Measurements from ENCODE around the gene BMP2K.
"Not testable (repeated sequence)": the region's sequence is repeated elsewhere in the genome, so short reads cannot be mapped to it uniquely, and the experiment has no call there.

The BMP2K gene

DNA sequence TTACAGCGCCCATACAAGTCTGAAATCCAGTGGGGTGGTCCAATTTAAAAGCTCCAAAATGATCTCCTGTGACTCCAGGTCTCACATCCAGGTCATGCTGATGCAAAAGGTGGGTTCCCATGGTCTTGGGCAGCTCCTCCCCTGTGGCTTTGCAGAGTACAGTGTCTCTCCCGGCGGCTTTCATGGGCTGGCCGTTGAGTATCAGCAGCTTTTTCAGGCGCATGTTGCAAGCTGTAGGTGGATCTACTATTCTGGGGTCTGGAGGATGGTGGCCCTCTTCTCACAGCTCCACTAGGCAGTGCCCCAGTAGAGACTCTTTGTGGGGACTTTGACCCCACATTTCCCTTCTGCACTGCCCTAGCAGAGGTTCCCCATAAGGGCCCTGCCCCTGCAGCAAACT lies 92.6 kb downstream of the BMP2K start:
- not testable (repeated sequence) for DNase-seq

DNA sequence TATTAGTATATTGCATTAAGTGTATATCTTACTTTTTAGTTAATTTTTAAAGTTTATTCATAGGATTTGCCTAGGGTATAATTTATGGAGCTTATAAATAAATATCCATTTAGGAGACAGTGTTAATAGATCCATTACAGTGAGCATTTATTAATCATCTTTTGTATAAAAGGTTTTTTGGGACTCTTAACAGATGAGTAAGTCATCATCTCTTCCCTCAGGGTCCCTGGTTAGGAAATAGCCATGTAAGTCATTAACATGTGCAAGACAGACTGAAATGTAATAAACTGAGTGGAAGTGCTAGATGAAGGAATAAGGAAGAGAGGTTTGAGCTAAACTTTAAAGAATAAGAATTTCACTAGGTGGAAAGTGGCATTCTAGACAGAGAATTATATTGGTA lies 93.9 kb downstream of the BMP2K start:
- DNase-seq: no peak

DNA sequence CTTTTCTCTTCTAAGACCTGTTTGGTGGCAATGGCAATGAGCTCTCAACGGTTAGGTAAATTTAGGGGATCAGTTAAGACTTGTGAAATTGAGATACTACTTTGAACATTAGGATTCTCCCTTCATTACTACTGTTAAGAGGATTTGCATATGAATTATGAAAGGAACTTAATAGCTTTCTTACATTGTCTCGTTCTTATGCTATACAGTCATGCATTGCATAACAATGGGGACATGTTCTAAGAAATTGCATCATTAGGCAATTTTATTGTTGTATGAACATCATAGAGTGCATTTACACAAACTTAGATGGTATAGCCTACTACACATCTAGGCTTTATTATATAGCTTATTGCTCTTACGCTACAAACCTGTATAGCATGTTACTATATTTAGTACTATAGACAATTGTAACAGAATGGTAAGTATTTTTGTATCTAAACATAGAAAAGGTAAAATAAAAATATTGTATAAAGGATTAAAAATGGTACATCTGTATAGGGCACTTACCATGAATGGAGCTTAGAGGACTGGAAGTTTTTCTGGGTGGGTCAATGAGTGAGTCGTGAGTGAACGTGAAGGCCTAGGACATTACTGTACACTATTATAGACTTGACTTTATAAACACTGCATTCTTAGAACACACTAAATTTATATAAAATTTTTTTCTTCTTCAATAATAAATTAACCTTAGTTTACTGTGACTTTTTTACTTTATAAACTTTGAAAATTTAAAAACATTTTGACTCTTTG lies 100.6 kb downstream of the BMP2K start:
- no peak for DNase-seq

DNA sequence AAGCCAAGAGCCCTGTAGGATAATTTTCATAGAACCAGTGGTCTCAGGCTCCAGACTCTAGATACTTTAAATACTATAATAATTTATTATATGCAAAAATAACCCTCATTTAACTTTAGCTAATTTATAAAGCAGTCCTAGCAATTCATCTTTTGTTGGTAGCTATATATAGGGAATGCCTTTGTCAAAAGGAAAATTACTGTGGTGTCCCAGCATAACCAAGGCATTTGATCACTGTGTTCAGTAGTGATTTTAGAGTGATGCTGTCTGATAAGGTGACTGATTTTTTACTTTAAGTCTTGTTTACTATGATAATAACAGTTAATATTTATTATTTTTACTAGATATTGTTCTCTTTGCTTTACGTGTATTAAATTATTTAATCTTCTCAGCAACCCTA lies 101.9 kb downstream of the BMP2K start:
- DNase-seq: no peak

DNA sequence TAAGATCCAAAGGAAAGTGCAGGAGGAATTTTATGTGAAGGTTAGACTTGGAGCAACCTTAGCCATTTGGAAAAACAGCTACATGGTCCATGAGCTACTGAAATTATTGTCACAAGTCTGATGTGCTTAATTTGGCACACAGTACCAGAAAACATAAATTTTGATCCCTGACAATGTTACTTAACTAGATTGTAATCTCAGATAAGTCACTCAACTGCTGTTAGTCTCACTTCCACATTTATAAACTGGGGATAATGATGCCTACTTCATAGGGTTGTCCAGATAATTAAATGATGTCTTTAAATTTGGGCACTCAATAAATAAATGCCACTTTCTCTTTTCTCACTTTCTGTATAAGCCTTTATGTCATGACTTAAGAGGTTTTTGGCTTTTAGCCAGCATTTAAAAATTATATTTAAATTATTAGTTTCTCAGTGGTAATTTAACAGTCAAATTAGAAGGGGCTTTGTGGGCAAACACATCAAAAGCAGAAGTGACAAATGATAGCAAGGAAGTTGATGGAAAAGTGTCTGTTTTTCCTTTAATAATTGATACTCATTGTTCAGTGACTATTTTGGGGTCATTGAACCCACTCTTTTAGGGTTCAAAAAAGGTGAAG lies 104.8 kb downstream of the BMP2K start:
- no peak for DNase-seq

DNA sequence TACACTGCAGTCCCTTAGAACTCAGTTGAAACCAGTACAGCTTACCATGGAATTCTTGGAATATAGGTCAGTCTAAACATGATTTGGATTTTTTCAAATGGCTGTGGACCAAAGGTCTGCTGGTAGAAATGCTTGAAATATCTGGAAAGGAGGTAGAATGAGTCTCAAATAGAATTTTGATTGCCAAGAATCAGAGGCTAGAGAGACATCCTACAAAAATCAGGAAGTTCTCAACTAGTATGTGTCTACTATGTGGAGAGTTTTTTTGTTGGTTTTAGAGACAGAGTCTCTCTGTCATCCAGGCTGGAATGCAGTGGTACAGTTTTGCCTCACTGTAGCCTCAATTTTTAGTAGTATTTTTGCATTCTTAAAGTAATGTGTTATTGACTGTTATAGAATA lies 109.4 kb downstream of the BMP2K start:
- DNase-seq: no peak

DNA sequence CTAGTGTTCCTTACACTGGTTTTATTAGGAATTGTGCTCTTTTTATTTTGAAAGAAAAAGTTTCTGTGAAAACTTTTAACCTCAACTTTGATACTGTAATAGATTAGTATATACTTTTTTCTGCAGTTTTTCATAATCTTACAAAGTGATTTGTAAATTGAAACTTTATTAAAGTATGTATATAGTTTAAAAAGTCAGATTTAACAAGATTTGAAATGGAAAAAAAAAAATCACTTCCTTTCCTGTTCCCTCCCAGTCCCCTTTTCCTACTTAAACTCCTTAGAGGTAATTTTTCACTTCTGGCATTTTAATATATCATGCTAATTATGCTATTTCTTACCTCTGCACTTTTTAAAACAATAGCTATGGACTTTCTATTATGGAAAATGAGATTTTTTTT lies 113.8 kb downstream of the BMP2K start:
- no peak for DNase-seq

DNA sequence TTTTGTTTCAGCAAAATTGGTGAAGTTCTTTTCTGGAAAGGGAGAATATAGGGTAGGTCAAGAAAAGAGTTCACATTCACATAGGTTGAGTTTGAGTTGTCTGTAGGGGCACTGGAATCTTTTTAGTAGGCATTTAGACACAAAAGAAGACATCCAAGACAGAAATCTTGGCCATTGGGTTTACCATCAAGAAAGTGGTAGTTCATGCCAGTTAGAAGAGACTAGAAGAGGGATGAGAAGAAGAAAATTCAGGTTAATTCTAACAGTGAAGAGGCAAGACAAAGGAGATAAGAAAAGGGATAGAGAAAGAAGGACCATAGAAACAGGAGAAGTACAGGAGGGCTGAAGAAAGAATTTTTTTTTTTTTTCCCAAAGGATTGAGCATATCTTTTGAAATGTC lies 123.2 kb downstream of the BMP2K start:
- DNase-seq: no peak

DNA sequence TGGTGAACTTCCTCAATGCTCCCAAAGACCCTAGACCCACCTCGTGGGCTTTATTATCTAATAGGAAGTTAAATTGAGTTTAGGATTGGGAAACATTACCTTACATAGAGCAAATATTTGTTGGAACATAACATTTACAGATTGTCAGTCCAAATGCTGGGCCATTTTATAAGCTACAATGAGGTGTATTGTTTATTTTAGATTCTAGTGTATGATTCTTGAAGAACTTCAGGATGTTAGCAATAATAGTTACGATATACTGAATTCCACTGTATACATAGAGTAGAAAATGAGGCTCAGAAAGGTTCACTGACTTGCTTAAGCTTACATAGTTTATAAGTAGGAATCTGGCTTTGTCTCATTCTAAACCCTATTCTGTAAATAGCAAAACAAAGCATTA lies 125.7 kb downstream of the BMP2K start:
- DNase-seq: no peak

DNA sequence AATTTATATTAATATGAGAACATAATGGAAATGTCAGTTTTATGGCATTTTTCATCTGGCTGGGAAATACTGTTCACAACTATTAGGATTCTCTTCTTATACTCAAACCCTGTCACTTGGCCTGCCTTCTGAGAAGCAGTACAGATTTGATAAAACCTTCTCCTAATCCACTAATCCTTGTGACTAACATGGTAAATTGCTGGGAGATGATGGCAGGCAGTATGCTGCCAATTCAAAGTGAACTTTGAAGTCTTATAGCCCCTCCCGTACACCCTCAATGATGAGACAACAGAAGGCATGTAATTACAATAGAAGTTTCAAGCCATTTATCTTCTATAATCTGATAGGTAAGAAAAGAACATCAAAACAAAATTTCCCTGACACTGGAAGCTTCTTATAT lies 126.1 kb downstream of the BMP2K start:
- DNase-seq: no peak

DNA sequence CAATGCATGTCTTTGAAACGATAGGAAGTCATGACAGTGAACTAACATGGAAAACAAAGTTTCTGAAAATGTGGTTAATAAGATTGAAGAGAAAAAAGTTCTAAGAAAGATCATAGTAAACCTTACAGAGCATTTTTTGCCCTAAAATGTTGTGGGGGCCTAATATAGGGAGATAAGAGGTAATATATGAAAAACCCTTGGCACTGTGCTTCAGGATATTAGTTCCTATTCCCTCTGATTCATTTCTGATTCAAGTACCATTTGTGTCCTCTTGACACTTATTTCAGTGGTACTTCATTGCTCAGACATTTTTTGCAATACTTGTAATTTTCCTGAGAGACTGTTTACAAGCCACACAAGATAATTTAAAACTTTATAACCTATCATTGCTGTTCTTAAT lies 128.0 kb downstream of the BMP2K start:
- DNase-seq: no peak

DNA sequence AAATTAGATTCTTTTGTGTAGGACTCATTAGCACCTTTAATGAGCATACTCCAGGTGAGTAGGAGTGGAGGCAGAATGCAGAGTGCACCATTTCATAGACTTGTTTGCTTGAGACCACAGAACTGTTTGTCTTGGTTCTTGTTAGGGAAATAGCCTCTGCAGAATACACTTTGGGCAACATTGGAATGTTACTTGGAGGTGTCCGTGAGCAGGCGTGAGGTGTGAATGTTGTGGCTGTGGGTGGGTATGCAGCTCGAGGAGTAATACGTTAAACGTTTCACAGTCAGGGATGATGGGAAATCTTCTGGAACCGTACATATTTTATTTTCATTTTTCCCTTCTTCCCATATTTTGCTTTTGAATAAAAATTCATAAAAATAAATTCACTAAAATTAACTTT lies 131.5 kb downstream of the BMP2K start:
- DNase-seq: no peak

DNA sequence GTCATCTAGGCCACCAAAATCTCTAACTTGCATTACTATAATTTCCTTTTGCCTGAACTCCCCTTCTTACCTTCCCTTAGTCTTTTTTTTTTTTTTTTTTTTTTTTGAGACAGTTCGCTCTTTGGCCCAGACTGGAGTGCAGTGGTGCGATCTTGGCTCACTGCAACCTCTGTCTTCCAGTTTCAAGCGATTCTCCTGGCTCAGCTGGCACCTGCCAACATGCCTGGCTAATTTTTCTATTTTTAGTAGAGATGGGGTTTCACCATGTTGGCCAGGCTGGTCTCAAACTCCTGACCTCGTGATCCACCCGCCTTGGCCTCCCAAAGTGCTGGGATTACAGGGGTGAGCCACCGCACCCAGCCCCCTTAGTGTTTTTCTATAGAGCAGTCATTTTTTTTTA lies 132.8 kb downstream of the BMP2K start:
- not testable (repeated sequence) for DNase-seq

DNA sequence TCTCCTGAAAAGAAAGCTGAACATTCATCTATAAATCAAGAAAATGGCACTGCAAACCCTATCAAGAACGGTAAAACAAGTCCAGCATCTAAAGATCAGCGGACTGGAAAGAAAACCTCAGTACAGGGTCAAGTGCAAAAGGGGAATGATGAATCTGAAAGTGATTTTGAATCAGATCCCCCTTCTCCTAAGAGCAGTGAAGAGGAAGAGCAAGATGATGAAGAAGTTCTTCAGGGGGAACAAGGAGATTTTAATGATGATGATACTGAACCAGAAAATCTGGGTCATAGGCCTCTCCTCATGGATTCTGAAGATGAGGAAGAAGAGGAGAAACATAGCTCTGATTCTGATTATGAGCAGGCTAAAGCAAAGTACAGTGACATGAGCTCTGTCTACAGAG lies 134.5 kb downstream of the BMP2K start:
- no peak for DNase-seq

DNA sequence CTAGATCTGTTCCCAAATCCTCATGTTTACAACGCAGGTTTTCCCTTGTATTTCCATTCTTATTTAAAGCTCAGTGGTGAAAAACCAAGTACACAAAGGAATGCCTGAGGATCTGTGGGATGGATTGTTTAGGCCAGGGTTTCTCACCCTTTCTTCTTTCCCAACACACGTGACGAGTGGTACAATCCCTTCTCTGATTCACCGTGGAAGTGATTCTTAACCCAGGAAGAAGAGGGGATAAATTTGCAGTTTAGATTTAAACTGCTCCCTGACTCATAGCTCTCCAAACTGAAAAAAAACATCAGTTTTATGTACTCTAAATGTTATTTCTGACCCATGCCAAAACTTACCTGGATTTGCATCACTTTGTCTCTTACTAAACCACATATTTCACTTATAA lies 146.1 kb downstream of the BMP2K start:
- no peak for DNase-seq

DNA sequence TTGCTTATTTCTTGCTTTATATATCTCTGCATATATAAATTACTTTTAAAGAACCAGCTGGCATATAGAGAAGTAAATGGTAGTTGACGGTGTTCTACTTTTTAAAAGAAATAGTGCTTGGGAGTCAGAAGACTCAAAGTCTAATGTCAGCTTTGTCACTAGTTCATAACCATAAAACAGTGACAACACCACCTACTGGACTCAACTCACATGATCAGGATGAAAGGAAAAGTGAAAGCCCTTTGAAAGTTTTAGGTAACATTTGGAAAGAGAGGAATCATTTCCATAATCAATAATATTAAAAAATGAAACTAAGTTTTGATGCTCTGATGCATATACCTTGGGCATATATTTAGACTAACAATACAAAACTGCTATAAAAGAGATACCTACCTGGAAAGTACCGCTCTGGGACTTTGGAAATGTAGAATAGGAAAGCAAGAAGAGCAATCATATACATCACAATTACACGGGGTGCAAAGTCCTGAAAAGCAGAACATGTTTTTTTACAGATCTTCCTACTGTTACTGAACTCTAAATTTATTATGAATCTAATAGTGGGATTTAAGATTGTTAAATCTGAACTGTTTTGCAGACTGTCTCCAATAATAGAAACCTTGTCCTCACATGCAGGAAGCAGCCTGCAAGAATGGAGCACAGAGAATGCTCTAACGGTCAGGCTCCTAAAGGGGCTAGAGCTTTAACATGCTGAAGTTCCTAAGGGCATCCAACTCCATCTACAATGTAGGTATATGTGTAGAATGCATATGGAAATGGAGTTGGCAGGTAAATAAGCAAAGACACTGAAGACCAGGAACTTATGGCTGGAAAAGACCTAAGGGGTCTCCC lies 147.5 kb downstream of the BMP2K start:
- DNase-seq: no peak

DNA sequence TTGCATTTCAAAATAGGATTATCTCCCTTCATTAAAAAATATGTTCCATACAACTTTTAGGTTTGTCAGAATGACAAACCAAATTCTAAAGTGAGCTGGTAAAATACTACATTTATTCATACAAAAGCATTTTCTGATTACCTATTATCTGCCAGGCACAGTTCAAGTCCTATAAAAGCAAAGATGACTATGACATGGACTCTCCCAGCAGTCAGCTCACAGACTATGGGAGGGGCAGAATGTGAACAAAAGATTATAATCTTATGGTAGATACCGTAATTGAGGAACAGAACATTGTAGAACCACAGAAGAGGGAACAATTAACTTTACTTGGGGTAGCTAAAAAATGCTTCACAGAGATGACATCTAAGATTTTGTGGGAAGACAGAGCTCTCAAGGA lies 150.7 kb downstream of the BMP2K start:
- DNase-seq: no peak

DNA sequence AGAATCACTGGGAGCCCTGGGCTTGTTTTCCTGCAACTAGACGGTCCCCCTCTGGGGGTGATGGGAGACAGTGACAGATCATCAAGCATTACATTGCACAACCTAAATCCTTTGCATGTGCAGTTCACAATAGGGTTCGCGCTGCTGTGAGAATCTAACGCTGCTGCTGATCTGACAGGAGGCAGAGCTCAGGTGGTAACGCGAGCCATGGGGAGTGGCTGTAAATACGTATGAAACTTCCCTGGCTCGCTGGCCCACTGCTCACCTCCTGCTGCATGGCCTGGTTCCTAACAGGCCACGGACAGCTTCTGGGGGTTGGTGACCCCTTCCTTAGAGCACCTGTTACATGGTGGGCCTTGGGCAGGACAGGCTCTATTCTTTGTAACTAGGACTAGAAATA lies 152.7 kb downstream of the BMP2K start:
- no peak for DNase-seq

DNA sequence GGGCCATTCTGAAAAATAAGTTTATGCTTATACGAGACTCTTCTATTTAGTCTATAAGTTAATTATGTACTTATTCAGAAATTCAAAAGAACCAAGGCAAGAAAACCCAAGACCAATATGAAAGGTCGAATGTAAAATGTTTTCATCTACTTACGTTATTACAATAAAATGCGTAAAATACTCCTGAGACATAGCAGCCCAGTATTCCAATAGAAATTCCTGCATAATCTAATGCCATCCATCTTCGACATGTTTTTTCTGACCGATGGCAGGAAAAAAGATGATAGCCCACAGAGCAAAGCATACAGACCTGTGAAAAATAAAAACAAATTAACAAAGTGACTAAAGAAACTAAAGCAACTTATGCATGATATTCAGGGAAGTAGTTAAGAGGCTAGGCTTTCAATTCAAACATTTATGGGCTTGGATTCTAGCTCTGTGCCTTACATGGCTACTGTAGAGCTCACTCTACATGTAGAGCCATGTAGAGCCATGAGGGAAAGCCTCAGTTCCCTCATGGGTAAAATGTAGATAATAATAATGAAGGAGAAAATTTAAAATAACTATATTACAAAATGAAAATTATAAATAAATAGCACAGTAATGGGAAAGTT lies 154.0 kb downstream of the BMP2K start:
- no peak for DNase-seq

DNA sequence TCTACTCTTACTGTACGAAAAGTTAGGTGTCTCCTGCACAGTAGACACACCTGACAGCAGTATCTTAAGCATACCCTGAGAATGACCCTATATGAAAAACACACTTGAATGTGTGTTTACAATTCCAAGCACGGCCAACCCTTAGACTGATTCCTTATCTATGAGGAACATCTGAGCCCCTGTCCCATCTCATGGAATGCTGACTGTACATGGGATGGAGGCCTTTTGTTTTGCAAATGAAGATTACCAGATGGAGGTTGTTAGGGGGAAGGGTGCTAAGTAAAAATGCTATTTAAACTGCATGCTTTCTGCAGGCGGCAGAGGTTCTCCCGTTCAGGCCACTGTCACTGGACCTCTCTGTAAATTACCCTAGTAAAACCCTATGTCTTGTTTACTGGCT lies 160.8 kb downstream of the BMP2K start:
- no peak for DNase-seq

DNA sequence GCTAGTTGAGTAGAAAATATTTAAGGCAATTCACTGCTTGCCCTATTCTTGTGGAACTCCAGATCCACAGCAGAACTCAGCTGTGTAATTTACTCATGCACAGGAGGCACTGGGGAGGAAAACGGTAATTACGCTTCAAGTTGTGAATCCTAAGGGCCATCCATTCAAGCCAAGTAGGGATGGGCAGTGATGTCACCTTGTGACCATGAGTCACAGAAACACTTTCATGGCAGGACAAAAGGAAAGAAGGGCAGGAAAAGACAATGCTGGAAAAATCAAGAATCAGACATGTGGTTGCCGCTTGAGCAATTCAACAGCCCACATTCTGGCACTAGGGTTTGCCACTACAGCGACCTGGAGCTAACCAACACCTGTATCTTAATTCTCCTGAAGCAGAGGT lies 161.7 kb downstream of the BMP2K start:
- no peak for DNase-seq

DNA sequence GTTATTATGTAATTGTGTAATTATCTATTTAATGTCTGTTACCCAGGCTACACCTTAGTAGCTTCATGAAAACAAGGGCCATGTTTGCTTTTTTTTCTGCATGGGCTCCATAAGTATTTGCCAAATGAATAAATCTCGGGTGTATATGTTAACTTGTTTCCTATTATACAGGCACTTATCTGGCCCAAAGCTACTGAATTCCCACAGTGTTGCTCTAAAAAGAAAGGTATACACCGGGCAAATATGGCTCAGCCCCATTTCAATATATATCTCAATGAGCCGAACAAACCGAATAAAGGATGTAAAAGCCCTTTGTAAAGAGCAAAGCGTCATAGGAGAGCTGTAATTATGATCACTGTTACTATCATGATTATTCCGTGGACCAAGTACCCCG lies 162.3 kb downstream of the BMP2K start:
- peak; percentile 30 for DNase-seq

DNA sequence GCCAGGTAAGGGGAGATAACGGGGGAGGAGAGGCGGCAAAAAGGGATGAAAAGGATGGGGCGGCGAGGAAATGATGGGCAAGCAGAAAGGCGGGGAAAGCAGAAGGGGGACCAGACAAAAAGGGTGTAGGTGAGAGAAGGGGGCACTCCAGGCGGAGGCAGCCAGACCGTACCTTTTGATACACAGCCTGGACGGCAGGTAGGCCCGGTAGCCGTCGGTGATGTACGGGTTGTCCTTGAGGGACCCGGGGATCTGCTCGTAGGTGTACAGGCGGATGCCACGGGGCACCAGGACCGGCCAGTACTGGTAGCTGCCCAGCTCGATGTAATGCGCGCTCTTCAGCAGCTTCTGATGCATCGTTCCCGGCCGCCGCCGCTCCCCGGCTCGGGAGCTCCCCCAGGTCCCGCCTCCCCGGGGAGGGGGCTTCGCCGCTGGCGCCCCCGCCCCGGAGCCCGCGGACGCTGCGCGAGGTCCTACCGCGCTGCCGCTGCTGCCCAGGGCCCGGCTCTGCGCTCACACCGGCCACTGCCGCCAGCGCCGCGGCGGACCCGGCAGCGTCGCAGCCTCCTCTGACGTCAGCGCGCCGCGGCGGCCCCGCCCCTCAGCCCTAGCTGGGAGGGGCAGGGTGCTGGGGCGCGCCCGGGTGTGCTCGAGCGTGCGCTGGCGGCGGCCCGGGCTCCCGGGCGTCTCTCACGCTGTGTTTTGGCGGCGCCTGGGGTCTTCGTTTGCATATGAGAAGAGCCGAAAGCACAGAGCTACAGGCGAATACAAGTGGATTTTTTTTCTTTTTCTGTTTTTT lies 162.9 kb downstream of the BMP2K start, which contains the start of gene PAQR3:
TSS of gene PAQR3 (minus strand) at position 571 of the 799 bp plus-strand sequence. CDS start at position 357, 214 bp downstream.
- DNase-seq: peak; percentile 80
